Measurements from ENCODE around the gene GFOD1. TPM values are rescaled to one million over a fixed set of nuclear protein-coding genes. Genes with fewer than 3 reads are reported as not detected.

GFOD1 gene
- total RNA-seq, 1 experiment from 2014 or later: 0.62 TPM

- TF ChIP-seq REST (IDR thresholded peaks at IDR 0.05; ENCODE audit: insufficient read depth in 1 of 2, low read depth in 2 of 2, low read length in 1 of 2) (no peak), TCF7L2 (IDR thresholded peaks at IDR 0.05; ENCODE audit: low read depth, low read length) (no peak), POLR2AphosphoS5 (IDR thresholded peaks at IDR 0.05; ENCODE audit: low read depth, low read length) (no peak), SIN3A (IDR thresholded peaks at IDR 0.05; ENCODE audit: borderline replicate concordance, insufficient read depth, low read depth, low read length) (no peak)
- TF ChIP-seq, protein P1, sequence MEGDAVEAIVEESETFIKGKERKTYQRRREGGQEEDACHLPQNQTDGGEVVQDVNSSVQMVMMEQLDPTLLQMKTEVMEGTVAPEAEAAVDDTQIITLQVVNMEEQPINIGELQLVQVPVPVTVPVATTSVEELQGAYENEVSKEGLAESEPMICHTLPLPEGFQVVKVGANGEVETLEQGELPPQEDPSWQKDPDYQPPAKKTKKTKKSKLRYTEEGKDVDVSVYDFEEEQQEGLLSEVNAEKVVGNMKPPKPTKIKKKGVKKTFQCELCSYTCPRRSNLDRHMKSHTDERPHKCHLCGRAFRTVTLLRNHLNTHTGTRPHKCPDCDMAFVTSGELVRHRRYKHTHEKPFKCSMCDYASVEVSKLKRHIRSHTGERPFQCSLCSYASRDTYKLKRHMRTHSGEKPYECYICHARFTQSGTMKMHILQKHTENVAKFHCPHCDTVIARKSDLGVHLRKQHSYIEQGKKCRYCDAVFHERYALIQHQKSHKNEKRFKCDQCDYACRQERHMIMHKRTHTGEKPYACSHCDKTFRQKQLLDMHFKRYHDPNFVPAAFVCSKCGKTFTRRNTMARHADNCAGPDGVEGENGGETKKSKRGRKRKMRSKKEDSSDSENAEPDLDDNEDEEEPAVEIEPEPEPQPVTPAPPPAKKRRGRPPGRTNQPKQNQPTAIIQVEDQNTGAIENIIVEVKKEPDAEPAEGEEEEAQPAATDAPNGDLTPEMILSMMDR (IDR thresholded peaks at IDR 0.05): no peak
- Histone ChIP-seq H3K4me1 (ENCODE audit: control insufficient read depth, insufficient read depth, low read length) (no peaks in the 10 kb centered on the region), H3K9me3 (ENCODE audit: control insufficient read depth, insufficient read depth, low read depth, low read length) (no peaks in the 10 kb centered on the region), H3K36me3 (ENCODE audit: control insufficient read depth, insufficient read depth, low read length) (no peaks in the 10 kb centered on the region), H3K27me3 (ENCODE audit: control insufficient read depth, insufficient read depth, low read length) (peaks cover 2% of the 10 kb centered on the region; the same call in 1 of the 2 replicates), H3K4me3 (ENCODE audit: low read depth in 2 of 2, low read length in 2 of 2) (no peak overlapping the region), H3K27ac (ENCODE audit: low read length) (no peak overlapping the region)
- DNase-seq (ENCODE audit: low read depth, low spot score) (no peak), ATAC-seq (no peak)
- in situ Hi-C loops (cut with HindIII; ENCODE audit: low pct_unique_long_range_greater_than_20kb, low sequenced_read_pairs) (no loop called here), intact Hi-C loops (cut with micrococcal nuclease; ENCODE audit: unreplicated experiment) (no loop called here)
- no TSS peak for BruUV-seq (replicated peaks)
- ChIA-PET CTCF (no interaction called here), POLR2A (no interaction called here)
Observed at GRCh38 chr6:13436399-13437217, 50.8 kb downstream of the GFOD1 start.

- H3K36me3 ChIP-seq (ENCODE audit: control insufficient read depth, insufficient read depth, low read length): no peaks in the 10 kb centered on the region
- no peak overlapping the region for H3K27ac ChIP-seq (ENCODE audit: low read length)
- intact Hi-C loops (cut with micrococcal nuclease; ENCODE audit: unreplicated experiment) (no loop called here), in situ Hi-C loops (cut with HindIII; ENCODE audit: low pct_unique_long_range_greater_than_20kb, low sequenced_read_pairs) (no loop called here)
- BruUV-seq (replicated peaks): no TSS peak
- H3K4me1 ChIP-seq (ENCODE audit: control insufficient read depth, insufficient read depth, low read length): no peaks in the 10 kb centered on the region
- ChIA-PET POLR2A (no interaction called here), CTCF (no interaction called here)
- H3K9me3 ChIP-seq (ENCODE audit: control insufficient read depth, insufficient read depth, low read depth, low read length): no peaks in the 10 kb centered on the region
- TF ChIP-seq REST (IDR thresholded peaks at IDR 0.05; ENCODE audit: insufficient read depth in 1 of 2, low read depth in 2 of 2, low read length in 1 of 2): no peak
- no peak for TF ChIP-seq TCF7L2 (IDR thresholded peaks at IDR 0.05; ENCODE audit: low read depth, low read length)
- TF ChIP-seq SIN3A (IDR thresholded peaks at IDR 0.05; ENCODE audit: borderline replicate concordance, insufficient read depth, low read depth, low read length): no peak
- TF ChIP-seq, protein P1 (IDR thresholded peaks at IDR 0.05): no peak
- TF ChIP-seq POLR2AphosphoS5 (IDR thresholded peaks at IDR 0.05; ENCODE audit: low read depth, low read length): no peak
- H3K27me3 ChIP-seq (ENCODE audit: control insufficient read depth, insufficient read depth, low read length): peaks cover 2% of the 10 kb centered on the region; the same call in 1 of the 2 replicates
- ATAC-seq: no peak
- DNase-seq (ENCODE audit: low read depth, low spot score): no peak
- H3K4me3 ChIP-seq (ENCODE audit: low read depth in 2 of 2, low read length in 2 of 2): no peak overlapping the region
Observed at GRCh38 chr6:13435477-13436246, 51.7 kb downstream of the GFOD1 start.

Measured in Panc1 (cell line).